ENCODE measurements around the gene MDFI. TPM values are rescaled to one million over a fixed set of nuclear protein-coding genes. Genes with fewer than 3 reads are reported as not detected.

The MDFI gene
- total RNA-seq, 1 experiment from 2014 or later: 59.1 TPM

- H3K36me3 Mint-ChIP-seq (ENCODE audit: insufficient read depth, unreplicated experiment): peaks cover 8% of the 10 kb centered on the region
- CTCF ChIA-PET: interaction anchor here (0.6 to 1.5 kb wide), 2 partner anchors 32 to 251 kb away, joined by 3 to 4 read pairs; no protein-coding TSS in a partner anchor
- no TSS peak for BruUV-seq (replicated peaks)
- TF ChIP-seq CTCF (IDR thresholded peaks at IDR 0.05; ENCODE audit: unreplicated experiment): no peak
- intact Hi-C loops (cut with micrococcal nuclease): no loop called here
- H3K4me3 Mint-ChIP-seq (ENCODE audit: unreplicated experiment): no peak overlapping the region
- no peak for DNase-seq (ENCODE audit: unreplicated experiment)
- peaks cover 45% of the 10 kb centered on the region for H3K4me1 Mint-ChIP-seq (ENCODE audit: insufficient read depth, unreplicated experiment)
- H3K27me3 Mint-ChIP-seq (ENCODE audit: insufficient read depth, unreplicated experiment): no peaks in the 10 kb centered on the region
- no peaks in the 10 kb centered on the region for H3K9me3 Mint-ChIP-seq (ENCODE audit: unreplicated experiment)
- POLR2A ChIA-PET: no interaction called here
- H3K27ac Mint-ChIP-seq (ENCODE audit: low read depth, unreplicated experiment): no peak overlapping the region
These were observed 63.9 kb downstream of the MDFI start for GRCh38 chr6:41702089-41702745.

- no TSS peak for BruUV-seq (replicated peaks)
- H3K27me3 Mint-ChIP-seq (ENCODE audit: insufficient read depth, unreplicated experiment): no peaks in the 10 kb centered on the region
- H3K4me3 Mint-ChIP-seq (ENCODE audit: unreplicated experiment): no peak overlapping the region
- DNase-seq (ENCODE audit: unreplicated experiment): no peak
- no peaks in the 10 kb centered on the region for H3K9me3 Mint-ChIP-seq (ENCODE audit: unreplicated experiment)
- CTCF ChIA-PET: interaction anchor here (0.6 to 1.5 kb wide), 2 partner anchors 31 to 33 kb away, joined by 3 to 4 read pairs; no protein-coding TSS in a partner anchor
- H3K27ac Mint-ChIP-seq (ENCODE audit: low read depth, unreplicated experiment): no peak overlapping the region
- intact Hi-C loops (cut with micrococcal nuclease): no loop called here
- peaks cover 45% of the 10 kb centered on the region for H3K4me1 Mint-ChIP-seq (ENCODE audit: insufficient read depth, unreplicated experiment)
- peaks cover 8% of the 10 kb centered on the region for H3K36me3 Mint-ChIP-seq (ENCODE audit: insufficient read depth, unreplicated experiment)
- POLR2A ChIA-PET: no interaction called here
- no peak for TF ChIP-seq CTCF (IDR thresholded peaks at IDR 0.05; ENCODE audit: unreplicated experiment)
These were observed 64.7 kb downstream of the MDFI start for GRCh38 chr6:41702771-41703494.

Small RNA genes within 50 kb of the gene (microRNA-seq; reads per million reads assigned to microRNA genes)
- gene MIR4641: not detected

Other genes starting within 250 kb of the MDFI start
- 16.5 and 18.4 TPM in 2 replicates for gene FOXP4, start 92.1 kb upstream of the MDFI start, total RNA-seq (2022)
- gene TFEB, start 97.1 kb downstream of the MDFI start, total RNA-seq (2022): 11.8 and 16.2 TPM in 2 replicates
- not detected in 2 replicates for gene PGC, start 108.9 kb downstream of the MDFI start, total RNA-seq (2022)
- 3.9 and 5.3 TPM in 2 replicates for gene FRS3, start 141.4 kb downstream of the MDFI start, total RNA-seq (2022)
- gene PRICKLE4, start 142.3 kb downstream of the MDFI start, total RNA-seq (2022): 0.93 and 1.5 TPM in 2 replicates
- gene TOMM6, start 149.2 kb downstream of the MDFI start, total RNA-seq (2022): 202 and 227 TPM in 2 replicates